Omental fat pad (tissue), 4 donors: ENCODE results near the gene GALNT18. TPM values are rescaled to one million over a fixed set of nuclear protein-coding genes. Genes with fewer than 3 reads are reported as not detected.
A peak's percentile ranks its signal among the peaks of the same experiment; 100 is the strongest.

Source experiments
- ATAC-seq: fragments of 150-250 bp; one replicate; pipeline ENCODE4 v1.9.1; 2016; ENCODE audit warnings: mild to moderate bottlenecking, moderate library complexity; ENCODE audit not compliant: low FRiP score
- DNase-seq: peaks from one replicate; pipeline ENCODE4 v3.0.0-alpha.2; 2019; ENCODE audit warnings: low spot score
- CTCF ChIP-seq, 3 donors: fragments of 450-650 bp; IDR thresholded peaks; one replicate each; pipeline ENCODE4 v1.5.1; 2016 to 2017; ENCODE audit warnings: antibody characterized with exemption in 3 of 3, mild to moderate bottlenecking in 3 of 3, moderate library complexity in 2 of 3
- total RNA-seq, 4 donors: library from RNA; depleted of rRNA; stranded (reverse); fragments of >200 nt; gene quantifications; one replicate each; pipeline ENCODE4 v1.1.0, GENCODE V29; 2016

GALNT18 gene
- total RNA-seq, 4 donors from 2014 or later, result 21.0 to 47.4 (median 35.7) TPM

- ATAC-seq (no peak), DNase-seq (no peak)
- no peak for TF ChIP-seq CTCF (IDR thresholded peaks at IDR 0.05)
These were observed 376.4 kb downstream of the GALNT18 start for GRCh38 chr11:11245453-11245852.

GRCh38 chr11:11244470-11245080, 377.2 kb downstream of the GALNT18 start:
- DNase-seq (no peak), ATAC-seq (no peak)
- TF ChIP-seq CTCF (IDR thresholded peaks at IDR 0.05), result no peak

DNA sequence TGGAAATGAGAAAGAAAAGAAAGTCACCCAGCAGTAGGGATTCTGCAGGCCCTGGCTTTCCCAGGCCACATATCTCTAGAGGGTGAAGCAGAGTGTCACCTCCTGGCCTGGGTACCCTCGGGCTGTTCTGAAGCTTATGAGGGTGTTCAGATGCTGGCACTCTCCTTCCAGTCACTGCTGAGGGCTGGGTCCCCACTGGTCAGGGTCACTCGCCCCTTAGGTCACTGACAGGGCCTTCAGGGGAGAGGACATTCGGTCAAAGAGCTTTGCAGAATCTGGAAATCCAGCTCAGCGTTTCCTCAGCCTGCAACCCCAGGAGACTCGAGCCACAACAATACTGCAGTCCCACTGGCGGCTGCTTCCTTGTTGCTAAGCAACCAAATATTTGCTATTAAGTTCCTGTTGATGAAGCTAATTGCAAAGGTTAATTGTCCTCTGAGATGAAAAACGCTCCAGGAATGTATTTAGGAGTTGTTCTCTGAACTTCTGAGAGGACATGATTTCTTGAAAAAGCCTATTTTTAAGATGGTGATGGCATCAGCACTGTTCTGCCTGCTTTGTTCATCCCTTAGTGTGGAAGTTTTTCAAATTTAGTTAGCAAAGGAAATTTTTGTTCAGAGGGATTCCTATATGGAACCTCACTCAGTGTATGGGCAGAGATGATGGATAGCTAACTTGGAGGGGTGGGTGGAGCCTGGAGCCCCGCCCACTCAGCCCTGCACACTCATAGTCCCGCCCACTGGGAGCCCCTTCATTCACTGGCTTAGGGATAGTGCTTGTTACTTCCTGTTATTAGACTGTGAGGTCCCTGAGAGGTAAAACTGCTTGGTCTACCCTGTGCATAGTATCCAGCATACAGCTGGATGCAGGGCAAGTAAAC, 378.0 kb downstream of the GALNT18 start:
- ATAC-seq (peak; percentile 58), DNase-seq (no peak)
- TF ChIP-seq CTCF (IDR thresholded peaks at IDR 0.05), result no peak

GRCh38 chr11:11243209-11243589, 378.6 kb downstream of the GALNT18 start:
- no peak for DNase-seq
- peak; percentile 56 for ATAC-seq
- TF ChIP-seq CTCF (IDR thresholded peaks at IDR 0.05), result no peak

DNA sequence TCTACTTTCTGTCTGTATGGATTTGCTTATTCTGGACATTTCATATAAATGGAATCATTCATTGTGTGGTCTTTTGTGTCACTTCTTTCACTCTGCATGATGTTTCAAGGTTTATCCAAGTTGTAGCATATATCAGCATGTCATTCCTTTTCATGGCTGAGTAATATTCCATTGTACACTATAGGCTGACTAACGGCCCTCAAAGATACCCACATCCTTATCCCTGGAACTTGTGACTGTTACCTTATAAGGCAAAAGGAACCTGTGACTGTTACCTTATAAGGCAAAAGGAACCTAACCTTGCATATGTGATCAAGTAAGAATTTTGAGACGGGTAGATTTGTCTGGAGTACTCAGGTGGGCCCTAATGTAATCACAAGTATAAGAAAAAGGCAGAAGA, 380.5 kb downstream of the GALNT18 start:
- ATAC-seq, result no peak
- no peak for TF ChIP-seq CTCF (IDR thresholded peaks at IDR 0.05)
- DNase-seq, result no peak

DNA sequence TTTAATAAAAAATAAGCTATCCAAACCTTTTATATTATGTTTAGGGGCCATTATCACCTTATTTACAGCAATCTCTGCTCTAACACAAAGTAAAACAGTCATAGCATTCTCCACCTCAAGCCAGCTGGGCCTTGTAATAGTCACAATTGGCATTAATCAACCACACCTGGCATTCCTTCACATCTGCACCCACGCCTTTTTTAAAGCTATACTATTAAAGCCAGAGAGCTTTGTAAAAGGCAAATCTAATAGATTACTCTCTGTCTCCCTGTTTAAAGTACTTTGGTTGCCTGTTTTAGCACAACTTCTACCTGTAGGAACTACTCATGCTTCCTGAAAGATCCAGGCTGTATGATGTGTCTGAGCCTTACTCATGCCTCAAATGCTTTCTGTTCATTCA, 381.8 kb downstream of the GALNT18 start:
- no peak for TF ChIP-seq CTCF (IDR thresholded peaks at IDR 0.05)
- DNase-seq (no peak), ATAC-seq (no peak)
